Ammon's horn (tissue), 1 donor: Measurements from ENCODE around the gene SEMA3C.

Experiments used
- DNase-seq: peaks from one replicate; pipeline ENCODE4 v3.0.0-alpha.2; 2016; ENCODE audit warnings: low spot score

The SEMA3C gene

GRCh38 chr7:80775897-80776296 is 143.0 kb downstream of the SEMA3C start:
- DNase-seq = no peak

GRCh38 chr7:80775482-80775881 is 143.4 kb downstream of the SEMA3C start:
- DNase-seq = no peak

GRCh38 chr7:80774843-80775242 is 144.0 kb downstream of the SEMA3C start:
- no peak for DNase-seq

- DNase-seq = no peak
Observed at GRCh38 chr7:80773787-80774508, 144.9 kb downstream of the SEMA3C start.

- no peak for DNase-seq
Observed at GRCh38 chr7:80772347-80772993, 146.4 kb downstream of the SEMA3C start.

- no peak for DNase-seq
Observed at GRCh38 chr7:80771523-80771922, 147.3 kb downstream of the SEMA3C start.

- no peak for DNase-seq
Observed at GRCh38 chr7:80770675-80771081, 148.2 kb downstream of the SEMA3C start.

GRCh38 chr7:80770061-80770460 is 148.8 kb downstream of the SEMA3C start:
- no peak for DNase-seq

GRCh38 chr7:80768756-80769155 is 150.1 kb downstream of the SEMA3C start:
- DNase-seq = no peak

GRCh38 chr7:80767654-80768053 is 151.2 kb downstream of the SEMA3C start:
- no peak for DNase-seq

- no peak for DNase-seq
Observed at GRCh38 chr7:80766724-80767123, 152.1 kb downstream of the SEMA3C start.

GRCh38 chr7:80764132-80764531 is 154.7 kb downstream of the SEMA3C start:
- DNase-seq = no peak

GRCh38 chr7:80763704-80764103 is 155.1 kb downstream of the SEMA3C start:
- no peak for DNase-seq

GRCh38 chr7:80763289-80763688 is 155.6 kb downstream of the SEMA3C start:
- no peak for DNase-seq

- DNase-seq = no peak
Observed at GRCh38 chr7:80760292-80760691, 158.6 kb downstream of the SEMA3C start.

- no peak for DNase-seq
Observed at GRCh38 chr7:80752954-80753690, 165.7 kb downstream of the SEMA3C start.

- no peak for DNase-seq
Observed at GRCh38 chr7:80749270-80749669, 169.6 kb downstream of the SEMA3C start.

GRCh38 chr7:80748363-80749042 is 170.3 kb downstream of the SEMA3C start:
- no peak for DNase-seq

- DNase-seq = no peak
Observed at GRCh38 chr7:80740778-80741545, 177.9 kb downstream of the SEMA3C start.

GRCh38 chr7:80736371-80737125 is 182.3 kb downstream of the SEMA3C start:
- no peak for DNase-seq

- no peak for DNase-seq
Observed at GRCh38 chr7:80735330-80735729, 183.5 kb downstream of the SEMA3C start.
